Measurements from ENCODE around the gene UCHL3. TPM values are rescaled to one million over a fixed set of nuclear protein-coding genes. Genes with fewer than 3 reads are reported as not detected.

UCHL3 gene
- total and polyA plus RNA-seq, 9 of the 15 experiments (the other 6 are each of a cell fraction or from before 2014, with no cell fraction given) = 42.2 to 112 (median 85.4) TPM

GRCh38 chr13:75537401-75538365 is 11.9 kb upstream of the UCHL3 start, which contains the start of gene COMMD6 (continued):
- TF ChIP-seq MTF1 (CRISPR knock-in tag; IDR thresholded peaks at IDR 0.05; ENCODE audit: borderline replicate concordance) (no peak), MLX (CRISPR knock-in tag; conservative IDR thresholded peaks at IDR 0.05) (no peak), ZNF311 (CRISPR knock-in tag; IDR thresholded peaks at IDR 0.05) (no peak), ZNF655 (CRISPR knock-in tag; IDR thresholded peaks at IDR 0.05) (no peak), RUNX1 (IDR thresholded peaks at IDR 0.05; ENCODE audit: low read depth) (no peak), ZNF668 (CRISPR knock-in tag; IDR thresholded peaks at IDR 0.05) (no peak), BRD4 (IDR thresholded peaks at IDR 0.05) (no peak), TBL1XR1 (IDR thresholded peaks at IDR 0.05; ENCODE audit: low read length in 2 of 2) (no peak), DLX4 (CRISPR knock-in tag; IDR thresholded peaks at IDR 0.05) (no peak), PCBP2 (IDR thresholded peaks at IDR 0.05; ENCODE audit: low read depth, low read length, poor library complexity, severe bottlenecking) (no peak), JUN (IDR thresholded peaks at IDR 0.05; ENCODE audit: borderline replicate concordance, low read depth, low read length) (no peak), JUN (CRISPR knock-in tag; IDR thresholded peaks at IDR 0.05; ENCODE audit: borderline replicate concordance) (no peak), ZNF699 (CRISPR knock-in tag; IDR thresholded peaks at IDR 0.05; ENCODE audit: insufficient replicate concordance) (no peak), YBX1 (IDR thresholded peaks at IDR 0.05) (no peak)
- TF ChIP-seq, protein P1, sequence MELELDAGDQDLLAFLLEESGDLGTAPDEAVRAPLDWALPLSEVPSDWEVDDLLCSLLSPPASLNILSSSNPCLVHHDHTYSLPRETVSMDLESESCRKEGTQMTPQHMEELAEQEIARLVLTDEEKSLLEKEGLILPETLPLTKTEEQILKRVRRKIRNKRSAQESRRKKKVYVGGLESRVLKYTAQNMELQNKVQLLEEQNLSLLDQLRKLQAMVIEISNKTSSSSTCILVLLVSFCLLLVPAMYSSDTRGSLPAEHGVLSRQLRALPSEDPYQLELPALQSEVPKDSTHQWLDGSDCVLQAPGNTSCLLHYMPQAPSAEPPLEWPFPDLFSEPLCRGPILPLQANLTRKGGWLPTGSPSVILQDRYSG (tag; conservative IDR thresholded peaks at IDR 0.05; ENCODE audit: low read depth) = no peak
- TF ChIP-seq, protein P2, sequence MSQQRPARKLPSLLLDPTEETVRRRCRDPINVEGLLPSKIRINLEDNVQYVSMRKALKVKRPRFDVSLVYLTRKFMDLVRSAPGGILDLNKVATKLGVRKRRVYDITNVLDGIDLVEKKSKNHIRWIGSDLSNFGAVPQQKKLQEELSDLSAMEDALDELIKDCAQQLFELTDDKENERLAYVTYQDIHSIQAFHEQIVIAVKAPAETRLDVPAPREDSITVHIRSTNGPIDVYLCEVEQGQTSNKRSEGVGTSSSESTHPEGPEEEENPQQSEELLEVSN (IDR thresholded peaks at IDR 0.05; ENCODE audit: borderline replicate concordance in 1 of 2, extremely low read depth in 1 of 2, insufficient read depth in 1 of 2, insufficient read length in 1 of 2, low read depth in 1 of 2, low read length in 1 of 2, poor library complexity in 1 of 2, severe bottlenecking in 1 of 2) = peak in 1 of 2 experiments; percentile 37
- TF ChIP-seq, protein P3, sequence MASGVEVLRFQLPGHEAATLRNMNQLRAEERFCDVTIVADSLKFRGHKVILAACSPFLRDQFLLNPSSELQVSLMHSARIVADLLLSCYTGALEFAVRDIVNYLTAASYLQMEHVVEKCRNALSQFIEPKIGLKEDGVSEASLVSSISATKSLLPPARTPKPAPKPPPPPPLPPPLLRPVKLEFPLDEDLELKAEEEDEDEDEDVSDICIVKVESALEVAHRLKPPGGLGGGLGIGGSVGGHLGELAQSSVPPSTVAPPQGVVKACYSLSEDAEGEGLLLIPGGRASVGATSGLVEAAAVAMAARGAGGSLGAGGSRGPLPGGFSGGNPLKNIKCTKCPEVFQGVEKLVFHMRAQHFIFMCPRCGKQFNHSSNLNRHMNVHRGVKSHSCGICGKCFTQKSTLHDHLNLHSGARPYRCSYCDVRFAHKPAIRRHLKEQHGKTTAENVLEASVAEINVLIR (CRISPR knock-in tag; IDR thresholded peaks at IDR 0.05) = no peak

Measured in K562 (cell line).